ENCODE measurements around the gene CDCA5. TPM values are rescaled to one million over a fixed set of nuclear protein-coding genes. Genes with fewer than 3 reads are reported as not detected.

CDCA5 gene
- total RNA-seq, 2 donors from 2014 or later: 139 to 174 TPM

DNA sequence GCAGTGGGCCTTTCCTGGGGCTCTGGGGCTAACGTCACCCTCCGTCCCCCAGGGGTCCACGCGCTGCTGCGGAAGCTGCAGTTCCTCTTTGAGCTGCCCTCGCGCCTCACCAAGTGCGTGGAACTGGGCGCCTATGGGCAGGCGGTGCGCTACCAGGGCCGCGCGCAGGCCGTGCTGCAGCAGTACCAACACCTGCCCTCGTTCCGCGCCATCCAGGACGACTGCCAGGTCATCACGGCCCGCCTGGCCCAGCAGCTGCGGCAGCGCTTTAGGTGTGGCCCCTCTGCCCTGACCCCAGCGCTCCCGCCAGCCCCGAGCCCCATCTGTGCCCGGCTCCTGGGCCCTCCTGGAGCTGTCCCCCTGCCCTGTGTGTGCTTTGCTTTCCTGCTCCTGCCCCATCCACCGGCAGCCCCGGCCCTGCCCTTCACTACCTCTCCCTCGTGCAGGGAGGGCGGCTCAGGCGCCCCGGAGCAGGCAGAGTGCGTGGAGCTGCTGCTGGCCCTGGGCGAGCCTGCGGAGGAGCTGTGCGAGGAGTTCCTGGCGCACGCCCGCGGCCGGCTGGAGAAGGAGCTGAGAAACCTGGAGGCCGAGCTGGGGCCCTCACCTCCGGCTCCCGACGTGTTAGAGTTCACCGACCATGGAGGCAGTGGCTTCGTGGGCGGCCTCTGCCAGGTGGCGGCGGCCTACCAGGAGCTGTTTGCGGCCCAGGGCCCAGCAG lies 24.1 kb upstream of the CDCA5 start:
- H3K9me3 Mint-ChIP-seq: no peaks in the 10 kb centered on the region
- H3K27me3 Mint-ChIP-seq (ENCODE audit: low read depth): no peaks in the 10 kb centered on the region
- peaks cover 0 to 5% of the 10 kb centered on the region in 2 donors for H3K36me3 Mint-ChIP-seq (ENCODE audit: insufficient read depth in 2 of 2)
- no peak for ATAC-seq (replicated peaks in 1 of 2)
- H3K4me3 Mint-ChIP-seq: no peak overlapping the region
- no peak overlapping the region for H3K27ac Mint-ChIP-seq
- DNase-seq: no peak
- peaks cover 36% of the 10 kb centered on the region for H3K4me1 Mint-ChIP-seq (ENCODE audit: low read depth)

- ATAC-seq (replicated peaks in 1 of 2): no peak
- H3K27ac Mint-ChIP-seq: no peak overlapping the region
- H3K27me3 Mint-ChIP-seq (ENCODE audit: low read depth): no peaks in the 10 kb centered on the region
- H3K9me3 Mint-ChIP-seq: no peaks in the 10 kb centered on the region
- DNase-seq: no peak
- H3K4me3 Mint-ChIP-seq: no peak overlapping the region
- H3K36me3 Mint-ChIP-seq (ENCODE audit: insufficient read depth in 2 of 2): peaks cover 0 to 5% of the 10 kb centered on the region in 2 donors
- H3K4me1 Mint-ChIP-seq (ENCODE audit: low read depth): peaks cover 34% of the 10 kb centered on the region
These were observed 23.2 kb upstream of the CDCA5 start for GRCh38 chr11:65107078-65107477.

- no peak for ATAC-seq (replicated peaks in 1 of 2)
- no peak overlapping the region for H3K4me3 Mint-ChIP-seq
- DNase-seq: no peak
- H3K36me3 Mint-ChIP-seq (ENCODE audit: insufficient read depth in 2 of 2): peaks cover 0 to 7% of the 10 kb centered on the region in 2 donors
- H3K9me3 Mint-ChIP-seq: no peaks in the 10 kb centered on the region
- peak overlapping the region; percentile 56 for H3K27ac Mint-ChIP-seq
- no peaks in the 10 kb centered on the region for H3K27me3 Mint-ChIP-seq (ENCODE audit: low read depth)
- H3K4me1 Mint-ChIP-seq (ENCODE audit: low read depth): peaks cover 13% of the 10 kb centered on the region
These were observed 20.8 kb upstream of the CDCA5 start for GRCh38 chr11:65104628-65105027.

- ATAC-seq (replicated peaks in 1 of 2) (no peak), DNase-seq (no peak)
- peaks cover 0 to 12% of the 10 kb centered on the region in 2 donors for H3K36me3 Mint-ChIP-seq (ENCODE audit: insufficient read depth in 2 of 2)
- H3K27me3 Mint-ChIP-seq (ENCODE audit: low read depth): no peaks in the 10 kb centered on the region
- peak overlapping the region; percentile 74 for H3K27ac Mint-ChIP-seq
- H3K4me1 Mint-ChIP-seq (ENCODE audit: low read depth): peaks cover 13% of the 10 kb centered on the region
- no peaks in the 10 kb centered on the region for H3K9me3 Mint-ChIP-seq
- H3K4me3 Mint-ChIP-seq: no peak overlapping the region
These were observed 19.6 kb upstream of the CDCA5 start for GRCh38 chr11:65103476-65103875.

GRCh38 chr11:65102142-65103095 lies 18.6 kb upstream of the CDCA5 start:
- Mint-ChIP-seq H3K9me3 (no peaks in the 10 kb centered on the region), H3K36me3 (ENCODE audit: insufficient read depth in 2 of 2) (peaks cover 0 to 12% of the 10 kb centered on the region in 2 donors), H3K27me3 (ENCODE audit: low read depth) (no peaks in the 10 kb centered on the region), H3K27ac (no peak overlapping the region), H3K4me1 (ENCODE audit: low read depth) (peaks cover 14% of the 10 kb centered on the region), H3K4me3 (no peak overlapping the region)
- ATAC-seq (replicated peaks in 1 of 2): no peak
- DNase-seq: no peak

- no peaks in the 10 kb centered on the region for H3K27me3 Mint-ChIP-seq (ENCODE audit: low read depth)
- H3K9me3 Mint-ChIP-seq: no peaks in the 10 kb centered on the region
- H3K4me3 Mint-ChIP-seq: no peak overlapping the region
- ATAC-seq (replicated peaks in 1 of 2): no peak
- no peak overlapping the region for H3K27ac Mint-ChIP-seq
- peaks cover 23% of the 10 kb centered on the region for H3K4me1 Mint-ChIP-seq (ENCODE audit: low read depth)
- no peak for DNase-seq
- H3K36me3 Mint-ChIP-seq (ENCODE audit: insufficient read depth in 2 of 2): peaks cover 0 to 12% of the 10 kb centered on the region in 2 donors
These were observed 17.0 kb upstream of the CDCA5 start for GRCh38 chr11:65100674-65101350.

DNA sequence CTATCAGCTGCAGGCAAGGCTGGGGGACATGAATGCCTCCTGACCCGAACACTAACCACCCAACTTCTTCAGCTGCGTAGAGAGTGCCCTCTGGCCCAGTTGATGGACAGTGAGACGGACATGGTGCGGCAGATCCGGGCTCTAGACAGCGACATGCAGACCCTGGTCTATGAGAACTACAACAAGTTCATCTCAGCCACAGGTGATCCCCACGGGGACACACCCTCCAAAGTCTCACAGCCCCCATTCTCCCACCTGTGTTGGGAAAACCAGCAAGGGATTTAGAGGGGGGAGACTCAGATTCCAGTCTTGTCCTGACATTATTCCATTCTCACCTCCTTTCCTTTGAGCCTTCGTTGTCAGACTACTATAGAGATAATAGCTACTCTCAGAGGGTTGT lies 13.1 kb upstream of the CDCA5 start:
- Mint-ChIP-seq H3K4me3 (peak overlapping the region; percentile 74 to 90), H3K9me3 (no peaks in the 10 kb centered on the region), H3K27me3 (ENCODE audit: low read depth) (no peaks in the 10 kb centered on the region), H3K4me1 (ENCODE audit: low read depth) (peaks cover 14% of the 10 kb centered on the region), H3K36me3 (ENCODE audit: insufficient read depth in 2 of 2) (peaks cover 0 to 7% of the 10 kb centered on the region in 2 donors), H3K27ac (no peak overlapping the region)
- DNase-seq: no peak
- peak in 1 of 2 donors; percentile 1 for ATAC-seq (replicated peaks in 1 of 2)

GRCh38 chr11:65095974-65096806 lies 12.3 kb upstream of the CDCA5 start, which contains the start of gene VPS51:
TSS of gene VPS51 (plus strand) at chr11:65096214. CDS start at chr11:65096251, 37 bp downstream.
- Mint-ChIP-seq H3K4me1 (ENCODE audit: low read depth) (peaks cover 14% of the 10 kb centered on the region), H3K27ac (peak within 1 kb of the TSS; percentile 86), H3K9me3 (no peaks in the 10 kb centered on the region), H3K27me3 (ENCODE audit: low read depth) (no peaks in the 10 kb centered on the region), H3K4me3 (peak within 1 kb of the TSS; percentile 86 to 90), H3K36me3 (ENCODE audit: insufficient read depth in 2 of 2) (peaks cover 0 to 5% of the 10 kb centered on the region in 2 donors)
- ATAC-seq (replicated peaks in 1 of 2): peak; percentile 98
- peak; percentile 90 for DNase-seq

- peak overlapping the region; percentile 86 for H3K27ac Mint-ChIP-seq
These were observed 11.6 kb upstream of the CDCA5 start for GRCh38 chr11:65095427-65095826.

DNA sequence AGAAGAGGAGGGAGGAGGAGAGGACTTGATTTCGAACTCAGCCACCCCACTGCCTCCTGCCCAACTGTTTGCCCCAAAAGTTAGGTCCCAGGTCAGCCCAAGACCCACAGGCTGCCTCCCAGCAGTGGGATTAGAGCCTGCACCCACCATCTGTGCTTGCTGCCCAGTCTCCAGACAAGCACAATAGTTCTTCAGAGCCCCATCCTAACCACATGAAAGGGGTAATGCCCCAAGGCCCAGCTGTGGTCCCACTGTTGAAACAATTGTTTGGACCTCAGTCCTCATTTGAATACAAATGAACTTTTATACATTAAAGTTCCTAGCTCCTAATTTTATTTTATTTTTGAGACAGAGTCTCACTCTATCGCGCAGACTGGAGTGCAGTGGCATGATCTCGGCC lies 6.8 kb upstream of the CDCA5 start:
- no peak for DNase-seq
- Mint-ChIP-seq H3K4me3 (no peak overlapping the region), H3K4me1 (ENCODE audit: low read depth) (peaks cover 5% of the 10 kb centered on the region), H3K27ac (no peak overlapping the region), H3K36me3 (ENCODE audit: insufficient read depth in 2 of 2) (peaks cover 3 to 5% of the 10 kb centered on the region in 2 donors), H3K27me3 (ENCODE audit: low read depth) (no peaks in the 10 kb centered on the region), H3K9me3 (no peaks in the 10 kb centered on the region)
- ATAC-seq (replicated peaks in 1 of 2): no peak

More at GRCh38 chr11:65095427-65095826, 11.6 kb upstream of the CDCA5 start:
- no peak for DNase-seq
- no peaks in the 10 kb centered on the region for H3K27me3 Mint-ChIP-seq (ENCODE audit: low read depth)
- ATAC-seq (replicated peaks in 1 of 2): no peak
- H3K36me3 Mint-ChIP-seq (ENCODE audit: insufficient read depth in 2 of 2): peaks cover 0 to 5% of the 10 kb centered on the region in 2 donors
- H3K4me3 Mint-ChIP-seq: peak overlapping the region; percentile 86 to 90
- no peaks in the 10 kb centered on the region for H3K9me3 Mint-ChIP-seq
- peaks cover 14% of the 10 kb centered on the region for H3K4me1 Mint-ChIP-seq (ENCODE audit: low read depth)

GRCh38 chr11:65089621-65090020 lies 5.8 kb upstream of the CDCA5 start:
- peaks cover 4 to 7% of the 10 kb centered on the region in 2 donors for H3K36me3 Mint-ChIP-seq (ENCODE audit: insufficient read depth in 2 of 2)
- H3K27ac Mint-ChIP-seq: no peak overlapping the region
- ATAC-seq (replicated peaks in 1 of 2) (no peak), DNase-seq (no peak)
- H3K9me3 Mint-ChIP-seq: no peaks in the 10 kb centered on the region
- no peaks in the 10 kb centered on the region for H3K27me3 Mint-ChIP-seq (ENCODE audit: low read depth)
- peaks cover 13% of the 10 kb centered on the region for H3K4me1 Mint-ChIP-seq (ENCODE audit: low read depth)
- H3K4me3 Mint-ChIP-seq: no peak overlapping the region

DNA sequence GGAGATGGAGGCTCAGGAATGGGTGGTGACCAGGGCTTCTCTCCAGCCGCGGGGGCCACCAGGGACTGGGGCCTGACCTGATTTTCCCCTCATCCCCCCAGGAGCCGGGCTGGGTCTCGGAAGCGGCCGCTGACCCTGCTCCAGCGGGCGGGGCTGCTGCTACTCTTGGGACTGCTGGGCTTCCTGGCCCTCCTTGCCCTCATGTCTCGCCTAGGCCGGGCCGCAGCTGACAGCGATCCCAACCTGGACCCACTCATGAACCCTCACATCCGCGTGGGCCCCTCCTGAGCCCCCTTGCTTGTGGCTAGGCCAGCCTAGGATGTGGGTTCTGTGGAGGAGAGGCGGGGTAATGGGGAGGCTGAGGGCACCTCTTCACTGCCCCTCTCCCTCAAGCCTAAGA lies 4.0 kb upstream of the CDCA5 start:
- no peak overlapping the region for H3K27ac Mint-ChIP-seq

More for the DNA sequence above, 4.0 kb upstream of the CDCA5 start:
- Mint-ChIP-seq H3K4me3 (no peak overlapping the region), H3K36me3 (ENCODE audit: insufficient read depth in 2 of 2) (peaks cover 13 to 14% of the 10 kb centered on the region in 2 donors), H3K27me3 (ENCODE audit: low read depth) (no peaks in the 10 kb centered on the region), H3K9me3 (no peaks in the 10 kb centered on the region), H3K4me1 (ENCODE audit: low read depth) (peaks cover 24% of the 10 kb centered on the region)
- ATAC-seq (replicated peaks in 1 of 2): no peak
- no peak for DNase-seq
